ENCODE results near the gene CENPX.

The CENPX gene

DNA sequence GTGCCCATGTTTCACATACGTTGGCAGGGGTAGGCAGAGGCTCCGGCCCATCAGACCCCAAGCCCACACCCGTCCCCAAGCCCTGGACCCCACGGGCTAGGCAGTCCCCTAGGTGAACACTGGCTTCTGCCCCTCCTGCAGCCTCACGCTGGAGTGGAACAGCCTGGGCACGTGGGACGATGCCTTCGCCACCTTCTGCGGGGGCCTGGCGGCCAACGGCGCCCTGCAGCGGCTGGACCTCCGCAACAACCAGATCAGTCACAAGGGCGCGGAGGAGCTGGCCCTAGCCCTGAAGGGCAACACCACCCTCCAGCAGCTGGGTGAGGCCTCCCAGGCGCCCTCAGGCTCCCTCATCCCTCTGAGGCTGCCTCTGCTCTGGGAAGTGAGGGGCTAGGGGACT lies 2.2 kb upstream of the CENPX start:
- Histone ChIP-seq H3K27me3 (ENCODE audit: control insufficient read depth, insufficient read depth, low read length) (no peaks in the 10 kb centered on the region), H3K36me3 (ENCODE audit: control insufficient read depth, insufficient read depth, low read length) (peaks cover 16% of the 10 kb centered on the region), H3K9ac (ENCODE audit: low read depth, low read length) (no peak overlapping the region), H3K4me1 (ENCODE audit: control insufficient read depth, insufficient read depth, low read length) (no peaks in the 10 kb centered on the region), H3K9me3 (ENCODE audit: control insufficient read depth, insufficient read depth, low read length) (no peaks in the 10 kb centered on the region), H3K4me3 (ENCODE audit: low read depth, low read length) (no peak overlapping the region)

DNA sequence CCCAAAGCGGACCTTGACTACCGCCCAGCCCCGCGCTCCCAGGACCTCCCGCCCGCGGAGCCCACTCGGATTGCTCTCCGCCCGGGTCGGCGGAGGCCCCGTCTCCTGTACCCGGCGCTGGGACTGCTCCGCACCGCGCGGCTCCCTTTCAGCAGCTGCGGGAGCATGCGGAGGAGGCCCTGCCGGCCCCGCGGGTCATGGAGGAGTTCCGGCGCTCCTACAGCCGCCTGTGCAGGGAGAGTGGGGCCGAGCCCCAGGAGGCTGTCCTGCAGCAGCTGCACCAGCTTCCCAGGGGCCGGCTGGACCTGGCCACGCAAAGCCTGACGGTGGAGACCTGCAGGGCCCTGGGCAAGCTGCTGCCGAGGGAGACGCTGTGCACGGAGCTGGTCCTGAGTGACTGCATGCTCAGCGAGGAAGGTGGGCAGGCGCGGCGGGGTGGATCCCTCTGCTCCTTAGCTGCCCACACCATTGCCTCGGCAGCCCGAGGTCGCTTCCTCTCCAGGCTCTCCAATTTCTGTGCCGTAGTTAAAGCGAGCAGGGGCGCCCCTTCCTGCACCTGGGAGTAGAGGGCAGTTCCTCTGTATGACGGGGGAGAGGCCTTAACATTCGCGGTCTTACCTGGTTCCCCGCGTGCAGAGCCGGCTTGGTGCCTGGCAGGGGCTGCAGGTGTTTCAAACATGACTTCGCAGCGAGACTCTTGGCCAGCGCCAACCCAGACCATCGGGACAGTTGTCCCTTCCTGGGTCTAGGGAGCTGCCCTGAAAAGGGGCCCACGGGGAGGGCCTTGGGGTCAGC lies 966 bp upstream of the CENPX start:
- Histone ChIP-seq H3K4me1 (ENCODE audit: control insufficient read depth, insufficient read depth, low read length) (no peaks in the 10 kb centered on the region), H3K27me3 (ENCODE audit: control insufficient read depth, insufficient read depth, low read length) (no peaks in the 10 kb centered on the region), H3K36me3 (ENCODE audit: control insufficient read depth, insufficient read depth, low read length) (peaks cover 17% of the 10 kb centered on the region), H3K9me3 (ENCODE audit: control insufficient read depth, insufficient read depth, low read length) (no peaks in the 10 kb centered on the region), H3K4me3 (ENCODE audit: low read depth, low read length) (peak overlapping the region; percentile 67), H3K9ac (ENCODE audit: low read depth, low read length) (peak overlapping the region; percentile 70)

DNA sequence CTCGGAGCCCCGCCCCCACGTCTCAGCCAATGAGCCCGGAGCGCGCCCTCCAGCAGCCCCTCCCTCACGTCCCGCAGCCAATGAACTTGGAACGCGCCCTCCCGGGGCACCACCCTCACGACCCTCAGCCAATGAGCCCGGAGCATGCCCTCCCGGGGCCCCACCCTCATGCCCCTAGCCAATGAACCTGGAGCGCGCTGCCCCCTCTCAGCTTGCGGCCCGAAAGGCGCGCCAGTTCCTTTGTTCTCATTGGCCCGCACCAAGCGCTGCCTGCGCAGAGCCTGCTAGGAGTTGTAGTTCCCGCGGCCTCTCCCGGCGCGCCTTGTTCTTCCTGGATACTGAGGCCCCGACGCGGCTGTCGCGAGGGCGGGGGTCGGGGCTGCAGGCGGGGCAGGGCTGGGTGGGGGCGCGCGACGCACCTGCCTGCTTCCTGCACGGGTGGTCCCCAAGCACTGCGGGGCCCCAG lies 336 bp upstream of the CENPX start, which contains the start of gene LRRC45:
Gene LRRC45 (plus strand): TSS at position 325 of the 466 bp plus-strand sequence. CDS start 339 bp downstream, outside the sequence.
- H3K27me3 ChIP-seq (ENCODE audit: control insufficient read depth, insufficient read depth, low read length), result no peaks in the 10 kb centered on the region
- peaks cover 19% of the 10 kb centered on the region for H3K36me3 ChIP-seq (ENCODE audit: control insufficient read depth, insufficient read depth, low read length)
- H3K4me3 ChIP-seq (ENCODE audit: low read depth, low read length), result peak within 1 kb of the TSS; percentile 87
- peak within 1 kb of the TSS; percentile 70 for H3K9ac ChIP-seq (ENCODE audit: low read depth, low read length)
- H3K9me3 ChIP-seq (ENCODE audit: control insufficient read depth, insufficient read depth, low read length), result no peaks in the 10 kb centered on the region
- no peaks in the 10 kb centered on the region for H3K4me1 ChIP-seq (ENCODE audit: control insufficient read depth, insufficient read depth, low read length)

DNA sequence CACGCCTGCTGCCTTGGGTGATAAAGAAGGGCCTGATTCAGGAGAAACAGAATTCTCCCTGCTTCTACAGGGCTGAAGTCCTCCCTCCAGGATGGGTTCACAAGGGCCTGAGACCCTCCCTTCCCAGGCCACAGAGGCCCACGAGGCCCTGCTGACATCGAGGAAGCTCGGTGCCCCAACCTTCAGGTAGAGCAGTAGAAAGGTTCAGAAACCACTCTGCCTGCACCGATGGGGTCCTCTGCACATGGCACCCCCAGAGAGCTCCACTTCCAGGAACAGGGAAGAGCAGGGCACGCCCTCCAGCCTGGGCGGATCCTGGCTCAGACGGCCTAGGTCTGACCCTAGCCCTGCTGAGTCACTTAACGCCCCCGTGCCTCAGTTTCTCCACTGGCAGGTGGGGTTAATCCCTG lies 773 bp downstream of the CENPX start:
- Histone ChIP-seq H3K9ac (ENCODE audit: low read depth, low read length) (peak overlapping the region; percentile 49), H3K4me3 (ENCODE audit: low read depth, low read length) (peak overlapping the region; percentile 87), H3K36me3 (ENCODE audit: control insufficient read depth, insufficient read depth, low read length) (peaks cover 17% of the 10 kb centered on the region), H3K4me1 (ENCODE audit: control insufficient read depth, insufficient read depth, low read length) (no peaks in the 10 kb centered on the region), H3K9me3 (ENCODE audit: control insufficient read depth, insufficient read depth, low read length) (no peaks in the 10 kb centered on the region), H3K27me3 (ENCODE audit: control insufficient read depth, insufficient read depth, low read length) (no peaks in the 10 kb centered on the region)

DNA sequence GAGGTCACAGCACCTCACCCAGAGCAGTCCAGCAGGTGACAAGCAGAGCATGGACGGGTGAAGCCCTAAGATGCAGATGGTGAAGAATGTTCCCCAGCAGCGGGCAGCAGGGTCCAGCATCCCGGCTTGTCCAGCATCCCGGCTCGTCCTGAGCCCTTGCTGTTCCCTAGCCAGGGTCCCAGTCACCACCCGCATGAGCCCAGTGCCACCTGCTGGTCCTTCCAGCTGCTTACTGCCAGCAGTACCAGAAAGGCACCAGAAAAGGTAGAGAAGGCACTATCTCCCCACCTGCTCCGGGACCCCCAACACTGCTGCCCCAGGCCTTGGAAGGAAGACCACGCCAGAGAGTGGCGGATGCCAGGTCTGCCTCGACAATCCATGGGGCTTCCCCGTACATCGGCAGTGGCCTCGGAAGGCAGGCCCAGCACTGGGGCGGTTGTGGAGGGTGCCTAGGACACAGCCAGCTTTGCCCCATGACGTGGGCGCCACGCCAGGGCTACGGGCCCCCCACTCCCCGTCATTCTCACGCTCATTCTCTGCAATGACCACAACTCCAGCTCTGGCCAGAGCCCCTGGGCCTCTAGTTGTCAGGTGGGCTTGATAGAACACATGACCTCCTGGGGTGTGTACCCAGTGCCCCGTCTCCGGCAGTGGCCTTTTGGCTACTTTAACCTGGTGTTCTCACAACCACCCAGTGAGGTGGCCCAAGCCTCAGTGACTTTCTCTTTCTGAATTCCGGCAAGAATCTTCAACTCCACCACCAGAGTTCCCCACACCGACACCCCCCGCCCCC lies 1.4 kb downstream of the CENPX start:
- Histone ChIP-seq H3K4me1 (ENCODE audit: control insufficient read depth, insufficient read depth, low read length) (no peaks in the 10 kb centered on the region), H3K27me3 (ENCODE audit: control insufficient read depth, insufficient read depth, low read length) (no peaks in the 10 kb centered on the region), H3K4me3 (ENCODE audit: low read depth, low read length) (peak overlapping the region; percentile 87), H3K36me3 (ENCODE audit: control insufficient read depth, insufficient read depth, low read length) (peaks cover 17% of the 10 kb centered on the region), H3K9ac (ENCODE audit: low read depth, low read length) (no peak overlapping the region), H3K9me3 (ENCODE audit: control insufficient read depth, insufficient read depth, low read length) (no peaks in the 10 kb centered on the region)

DNA sequence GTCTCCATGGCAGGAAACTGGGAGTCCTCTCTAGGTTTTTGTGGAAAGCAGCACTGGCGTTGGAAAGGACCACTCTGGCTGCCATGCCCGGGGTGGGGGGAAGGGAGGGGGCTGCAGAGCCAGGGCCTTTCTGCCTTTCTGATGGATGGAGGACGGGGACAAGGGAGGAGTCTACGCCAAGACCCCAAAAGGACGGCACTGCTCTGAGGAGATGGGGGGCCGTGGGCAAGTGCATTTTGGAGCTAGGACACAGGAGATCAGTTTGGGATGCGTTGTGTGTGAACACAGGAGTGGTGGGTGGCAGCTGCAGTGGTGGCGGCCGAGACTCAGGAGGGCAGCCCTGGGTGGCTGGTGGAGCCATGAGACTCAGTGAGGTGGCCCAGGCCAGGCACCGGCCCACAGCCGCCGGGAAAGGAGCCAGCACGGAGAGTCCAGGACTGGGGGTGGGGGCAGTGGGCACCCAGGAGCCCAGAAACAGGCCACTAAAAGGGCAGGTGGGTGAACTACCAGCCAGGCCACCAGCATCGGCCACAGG lies 2.0 kb downstream of the CENPX start:
- H3K27me3 ChIP-seq (ENCODE audit: control insufficient read depth, insufficient read depth, low read length), result no peaks in the 10 kb centered on the region
- H3K9ac ChIP-seq (ENCODE audit: low read depth, low read length), result no peak overlapping the region
- no peak overlapping the region for H3K4me3 ChIP-seq (ENCODE audit: low read depth, low read length)
- no peaks in the 10 kb centered on the region for H3K9me3 ChIP-seq (ENCODE audit: control insufficient read depth, insufficient read depth, low read length)
- H3K4me1 ChIP-seq (ENCODE audit: control insufficient read depth, insufficient read depth, low read length), result no peaks in the 10 kb centered on the region
- peaks cover 17% of the 10 kb centered on the region for H3K36me3 ChIP-seq (ENCODE audit: control insufficient read depth, insufficient read depth, low read length)

DNA sequence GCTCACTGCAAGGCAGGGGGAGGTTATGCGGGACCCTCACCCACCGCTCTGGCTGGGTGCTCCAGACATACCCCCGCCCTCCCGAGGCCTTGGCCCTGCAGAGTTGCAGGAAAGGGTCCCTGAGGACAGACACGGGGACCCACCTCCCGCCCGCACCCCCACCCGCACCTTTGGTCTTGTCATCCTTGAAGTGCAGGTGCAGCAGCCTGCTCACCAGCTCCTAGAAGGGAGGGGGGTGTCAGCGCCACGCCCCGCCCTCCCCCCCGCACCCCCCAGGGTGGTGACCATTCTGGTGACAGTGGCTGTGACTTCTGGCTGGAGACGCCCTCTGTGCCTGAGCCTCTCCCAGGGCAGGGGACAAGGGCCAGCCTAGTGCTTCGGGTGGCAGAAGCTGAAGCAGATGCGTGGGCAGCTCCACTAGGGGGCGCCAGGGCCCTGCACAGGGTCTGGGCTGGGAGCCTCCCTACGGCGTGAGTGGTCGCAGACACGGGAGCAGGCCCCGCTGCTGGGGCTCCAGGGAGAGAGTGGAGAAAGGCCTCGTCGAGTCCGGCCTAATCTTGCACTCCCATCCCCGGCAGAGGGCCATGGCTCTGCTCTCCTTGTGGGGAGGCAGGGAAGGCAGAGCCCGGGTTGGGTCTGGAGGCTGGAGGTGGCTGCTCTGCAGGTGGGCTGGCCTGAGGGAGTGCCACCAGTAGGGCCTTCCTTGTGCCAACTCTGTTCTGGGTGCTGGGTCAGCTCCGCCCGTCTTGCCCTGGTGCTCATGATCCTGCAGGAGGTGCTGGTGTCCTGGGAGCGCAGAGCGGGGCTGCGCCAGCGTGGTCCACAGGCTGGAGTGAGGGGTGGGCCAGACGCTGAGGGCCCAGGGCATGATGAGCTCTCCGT lies 2.7 kb downstream of the CENPX start:
- H3K27me3 ChIP-seq (ENCODE audit: control insufficient read depth, insufficient read depth, low read length), result no peaks in the 10 kb centered on the region
- no peak overlapping the region for H3K4me3 ChIP-seq (ENCODE audit: low read depth, low read length)
- H3K9ac ChIP-seq (ENCODE audit: low read depth, low read length), result no peak overlapping the region
- H3K36me3 ChIP-seq (ENCODE audit: control insufficient read depth, insufficient read depth, low read length), result peaks cover 17% of the 10 kb centered on the region
- H3K4me1 ChIP-seq (ENCODE audit: control insufficient read depth, insufficient read depth, low read length), result no peaks in the 10 kb centered on the region
- H3K9me3 ChIP-seq (ENCODE audit: control insufficient read depth, insufficient read depth, low read length), result no peaks in the 10 kb centered on the region

DNA sequence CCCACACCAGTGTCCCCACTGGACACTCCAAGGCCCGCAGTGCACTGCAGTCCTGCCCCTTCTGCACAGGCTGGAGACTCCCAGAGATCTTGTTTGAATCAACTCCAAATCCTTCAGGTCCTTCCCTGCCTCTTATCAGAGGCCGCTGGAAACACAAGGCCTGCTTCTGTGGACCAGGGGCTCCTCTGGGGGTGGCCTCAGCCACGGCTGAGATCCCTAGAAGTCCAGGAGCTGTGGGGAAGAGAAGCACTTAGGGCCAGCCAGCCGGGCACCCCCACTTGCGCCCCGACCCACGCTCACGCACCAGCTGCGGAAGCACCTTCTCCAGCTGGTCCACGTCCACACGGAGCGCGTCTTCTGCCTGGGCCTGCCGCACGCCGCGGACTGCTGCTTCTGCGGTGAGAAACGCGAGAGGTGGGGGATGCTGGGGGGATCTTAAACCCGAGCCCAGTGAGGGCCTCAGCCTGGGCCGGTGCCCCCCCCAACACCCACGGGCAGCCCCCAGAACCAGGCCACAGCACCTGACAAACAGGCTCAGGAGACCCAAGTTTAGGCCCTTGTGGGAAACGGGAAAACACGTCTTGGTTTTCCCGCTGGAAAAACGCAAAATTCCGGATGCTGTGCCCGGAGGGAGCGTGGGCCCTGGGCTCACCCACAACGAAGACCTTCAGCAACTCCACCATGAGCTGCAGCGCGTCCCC lies 3.5 kb downstream of the CENPX start:
- peaks cover 17% of the 10 kb centered on the region for H3K36me3 ChIP-seq (ENCODE audit: control insufficient read depth, insufficient read depth, low read length)
- no peaks in the 10 kb centered on the region for H3K4me1 ChIP-seq (ENCODE audit: control insufficient read depth, insufficient read depth, low read length)
- H3K9ac ChIP-seq (ENCODE audit: low read depth, low read length), result no peak overlapping the region
- no peaks in the 10 kb centered on the region for H3K9me3 ChIP-seq (ENCODE audit: control insufficient read depth, insufficient read depth, low read length)
- no peak overlapping the region for H3K4me3 ChIP-seq (ENCODE audit: low read depth, low read length)
- no peaks in the 10 kb centered on the region for H3K27me3 ChIP-seq (ENCODE audit: control insufficient read depth, insufficient read depth, low read length)

DNA sequence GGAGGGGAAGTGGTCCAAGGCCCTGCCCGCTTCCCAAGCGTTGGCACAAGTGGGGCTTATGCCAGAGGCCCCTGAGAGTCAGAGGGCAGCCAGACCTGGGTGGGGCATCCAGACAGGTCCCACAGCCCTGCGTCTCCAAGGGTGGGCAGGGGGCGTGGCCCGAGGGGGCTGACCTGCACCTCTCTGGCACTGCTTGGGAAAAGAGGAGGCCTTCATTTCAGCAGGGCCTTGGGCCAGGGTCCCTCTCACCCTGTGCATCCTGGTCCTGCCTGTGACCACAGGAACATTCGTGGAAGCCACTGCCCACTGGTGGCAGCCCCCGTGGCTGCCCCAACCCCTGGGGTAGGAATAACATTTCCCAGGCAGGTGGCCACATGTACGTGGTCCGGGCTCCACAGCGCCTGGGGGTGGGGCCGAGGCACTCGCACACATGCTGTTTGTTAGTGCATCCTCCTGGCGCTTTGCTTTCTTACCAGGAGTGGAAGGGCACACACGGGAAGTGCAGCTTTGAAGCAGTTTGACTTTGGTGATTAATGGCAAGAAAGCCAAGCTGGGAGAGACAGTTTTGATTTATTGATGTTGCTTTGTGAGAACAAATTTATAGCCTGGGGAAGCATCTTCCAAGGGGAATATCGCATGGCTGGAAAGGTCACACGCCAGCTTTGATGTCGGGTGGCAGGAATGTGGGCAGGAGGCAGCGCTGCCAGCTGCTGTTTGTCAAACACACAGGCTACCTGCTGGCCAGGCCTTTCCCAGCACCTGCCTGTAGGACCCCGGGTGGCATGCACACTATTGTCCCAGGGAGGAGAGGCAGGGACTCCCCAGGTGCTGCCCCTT lies 4.3 kb downstream of the CENPX start:
- no peaks in the 10 kb centered on the region for H3K27me3 ChIP-seq (ENCODE audit: control insufficient read depth, insufficient read depth, low read length)
- no peaks in the 10 kb centered on the region for H3K4me1 ChIP-seq (ENCODE audit: control insufficient read depth, insufficient read depth, low read length)
- no peak overlapping the region for H3K9ac ChIP-seq (ENCODE audit: low read depth, low read length)
- peaks cover 17% of the 10 kb centered on the region for H3K36me3 ChIP-seq (ENCODE audit: control insufficient read depth, insufficient read depth, low read length)
- no peaks in the 10 kb centered on the region for H3K9me3 ChIP-seq (ENCODE audit: control insufficient read depth, insufficient read depth, low read length)
- H3K4me3 ChIP-seq (ENCODE audit: low read depth, low read length), result no peak overlapping the region

DNA sequence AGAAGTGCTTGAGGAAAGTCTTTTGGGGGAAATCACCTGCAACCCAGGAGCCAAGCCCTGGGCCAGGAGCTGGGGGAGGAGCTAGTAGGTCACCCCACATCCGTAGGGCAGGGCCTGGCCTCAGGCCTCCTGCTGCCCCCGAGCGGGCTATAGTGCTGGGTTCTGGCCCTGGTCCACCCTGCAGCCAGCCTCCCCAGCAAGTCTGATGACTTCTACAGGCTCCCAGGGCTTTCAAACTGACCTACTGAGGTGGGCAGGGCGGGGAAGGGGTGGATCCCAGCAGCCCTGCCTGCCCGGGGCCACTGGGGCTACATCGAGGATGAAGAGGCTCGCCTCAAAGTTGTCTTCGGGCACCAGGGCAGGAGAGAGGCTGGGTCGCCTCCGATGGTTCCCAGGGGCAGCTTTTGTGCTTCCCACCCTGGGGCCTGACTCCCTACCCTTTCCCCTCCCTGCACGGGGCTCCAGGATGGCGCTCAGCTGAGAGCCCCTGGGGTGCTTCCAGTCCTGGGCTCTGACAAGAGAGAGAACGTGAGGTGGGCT lies 5.0 kb downstream of the CENPX start:
- no peaks in the 10 kb centered on the region for H3K4me1 ChIP-seq (ENCODE audit: control insufficient read depth, insufficient read depth, low read length)
- H3K9ac ChIP-seq (ENCODE audit: low read depth, low read length), result no peak overlapping the region
- H3K27me3 ChIP-seq (ENCODE audit: control insufficient read depth, insufficient read depth, low read length), result no peaks in the 10 kb centered on the region
- peaks cover 17% of the 10 kb centered on the region for H3K36me3 ChIP-seq (ENCODE audit: control insufficient read depth, insufficient read depth, low read length)
- H3K4me3 ChIP-seq (ENCODE audit: low read depth, low read length), result no peak overlapping the region
- H3K9me3 ChIP-seq (ENCODE audit: control insufficient read depth, insufficient read depth, low read length), result no peaks in the 10 kb centered on the region
